Measurements from ENCODE around the gene NAB2. TPM values are rescaled to one million over a fixed set of nuclear protein-coding genes. Genes with fewer than 3 reads are reported as not detected.
A peak's percentile ranks its signal among the peaks of the same experiment; 100 is the strongest.
"Not testable (repeated sequence)": the region's sequence is repeated elsewhere in the genome, so short reads cannot be mapped to it uniquely, and the experiment has no call there.

The NAB2 gene, protein sequence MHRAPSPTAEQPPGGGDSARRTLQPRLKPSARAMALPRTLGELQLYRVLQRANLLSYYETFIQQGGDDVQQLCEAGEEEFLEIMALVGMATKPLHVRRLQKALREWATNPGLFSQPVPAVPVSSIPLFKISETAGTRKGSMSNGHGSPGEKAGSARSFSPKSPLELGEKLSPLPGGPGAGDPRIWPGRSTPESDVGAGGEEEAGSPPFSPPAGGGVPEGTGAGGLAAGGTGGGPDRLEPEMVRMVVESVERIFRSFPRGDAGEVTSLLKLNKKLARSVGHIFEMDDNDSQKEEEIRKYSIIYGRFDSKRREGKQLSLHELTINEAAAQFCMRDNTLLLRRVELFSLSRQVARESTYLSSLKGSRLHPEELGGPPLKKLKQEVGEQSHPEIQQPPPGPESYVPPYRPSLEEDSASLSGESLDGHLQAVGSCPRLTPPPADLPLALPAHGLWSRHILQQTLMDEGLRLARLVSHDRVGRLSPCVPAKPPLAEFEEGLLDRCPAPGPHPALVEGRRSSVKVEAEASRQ
- 10 to 100 TPM in 2 of 3 donors, 1 to 10 TPM in 1; 3.9 to 26.9 (median 17.1) TPM for polyA plus RNA-seq

DNA sequence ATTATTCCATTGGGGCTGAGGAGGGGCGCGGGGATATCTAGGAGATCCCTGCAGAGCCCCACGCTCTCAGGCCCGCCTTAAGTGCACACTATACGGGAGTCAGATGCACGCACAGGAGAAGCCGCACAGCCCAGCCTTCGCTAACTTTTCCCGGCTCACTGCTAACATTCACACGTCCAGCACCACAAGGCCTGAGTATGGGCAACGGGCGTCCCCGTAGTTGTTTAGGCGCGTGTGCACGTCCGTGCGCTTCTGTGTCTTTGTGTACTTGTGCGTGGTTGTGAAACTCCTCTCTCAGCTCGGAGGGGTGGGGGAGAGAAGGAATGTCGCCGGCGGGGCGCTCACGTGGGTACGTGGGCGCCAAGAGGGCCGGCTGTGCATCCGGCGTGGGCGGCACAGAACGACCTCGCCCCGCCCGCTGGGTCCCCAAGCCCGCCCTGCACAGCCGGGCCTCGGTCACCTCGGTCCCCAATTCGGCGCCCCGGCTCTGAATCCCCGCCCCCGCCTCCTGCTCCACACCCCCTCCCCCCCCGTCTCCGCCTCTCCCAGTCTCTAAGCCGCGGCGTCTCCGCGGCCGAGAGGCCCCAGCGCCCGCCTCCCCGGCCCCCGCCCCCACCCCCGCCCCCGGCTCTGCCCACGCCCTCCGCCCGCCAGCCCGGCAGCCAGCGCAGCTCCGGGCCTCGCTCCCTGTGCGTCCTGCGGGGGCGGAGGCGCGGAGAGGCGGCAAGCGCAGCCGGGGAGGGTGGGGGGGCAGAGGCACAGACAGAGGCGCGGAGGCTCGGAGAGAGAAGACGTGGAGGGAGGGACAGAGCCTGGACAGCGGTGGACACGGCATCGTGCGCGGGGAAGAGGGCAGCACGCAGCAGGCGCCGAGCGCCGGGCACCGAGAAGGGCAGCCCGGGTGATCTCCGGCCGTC lies at the start of gene NAB2:
TSS of gene NAB2 (plus strand) at position 761 of the 917 bp plus-strand sequence. CDS start 158 bp downstream, outside the sequence.
- WGBS, 3 donors = 0 to 1% (median 1%) methylated on average over 63 to 90 of the region's 91 CpGs
- H3K27ac ChIP-seq (ENCODE audit: low read depth, low read length) = peak within 1 kb of the TSS; percentile 91

DNA sequence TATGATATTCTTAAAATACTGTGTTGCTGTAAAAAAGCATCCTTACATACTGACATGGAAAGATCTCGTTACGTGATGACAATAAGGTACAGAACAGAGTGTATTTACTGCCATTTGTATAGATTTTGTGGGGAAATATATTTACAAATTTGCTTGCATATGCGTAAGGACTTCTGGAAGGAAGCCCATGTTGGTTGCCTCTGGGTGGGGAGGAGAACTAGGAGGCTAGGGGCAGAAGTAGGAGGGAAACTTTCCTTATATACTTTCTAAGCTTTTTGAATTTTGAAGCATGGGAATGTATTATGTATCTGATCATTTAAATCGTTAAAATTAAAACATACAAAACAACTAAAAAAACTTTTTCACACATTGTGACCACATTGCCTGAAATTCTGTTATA lies 48.7 kb upstream of the NAB2 start:
- WGBS, 3 donors = 79 to 95% (median 90%) methylated on average over 4 of the region's 4 CpGs
- no peak overlapping the region for H3K27ac ChIP-seq (ENCODE audit: low read depth, low read length)

DNA sequence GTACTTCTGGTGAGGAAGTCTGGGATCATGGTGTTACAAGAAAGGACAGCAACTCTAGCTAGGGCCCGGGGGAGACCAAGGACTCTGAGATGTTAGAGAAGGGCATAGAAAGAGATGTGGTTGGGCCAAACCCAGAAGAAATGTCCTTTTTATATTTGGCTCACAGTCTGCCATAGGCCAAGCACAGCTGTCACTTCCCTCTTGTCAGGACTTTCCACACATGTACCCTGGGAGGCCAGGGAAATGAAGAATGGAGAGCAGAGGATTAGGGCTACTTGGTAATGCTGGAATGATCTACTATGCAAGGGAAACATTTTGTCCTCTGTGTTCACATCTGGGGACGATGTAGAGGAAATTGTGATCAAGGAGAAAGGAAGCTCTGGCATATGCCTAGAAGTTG lies 48.2 kb upstream of the NAB2 start:
- WGBS, 3 donors = 53 to 65% (median 54%) methylated on average over 2 of the region's 2 CpGs
- H3K27ac ChIP-seq (ENCODE audit: low read depth, low read length) = no peak overlapping the region

DNA sequence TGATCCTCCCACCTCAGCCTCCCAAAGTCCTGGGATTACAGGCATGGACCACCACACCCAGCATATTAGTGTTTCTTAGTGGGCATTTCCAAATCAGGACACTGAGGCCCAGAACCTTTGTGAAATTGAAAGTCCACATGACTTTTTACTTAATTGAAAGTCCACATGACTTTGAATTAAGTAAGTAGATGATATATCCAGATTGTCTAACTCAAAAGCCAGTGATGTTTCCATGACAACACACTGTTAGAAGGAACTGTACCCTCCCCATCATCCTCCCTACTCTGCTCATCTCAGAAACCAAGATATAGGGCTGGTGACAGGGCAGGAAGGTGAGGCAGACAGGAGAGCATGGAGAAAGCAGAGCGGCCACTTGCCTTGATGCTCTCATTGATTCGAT lies 46.2 kb upstream of the NAB2 start:
- WGBS, 3 donors = 92 to 97% (median 93%) methylated on average over 2 of the region's 2 CpGs
- no peak overlapping the region for H3K27ac ChIP-seq (ENCODE audit: low read depth, low read length)

DNA sequence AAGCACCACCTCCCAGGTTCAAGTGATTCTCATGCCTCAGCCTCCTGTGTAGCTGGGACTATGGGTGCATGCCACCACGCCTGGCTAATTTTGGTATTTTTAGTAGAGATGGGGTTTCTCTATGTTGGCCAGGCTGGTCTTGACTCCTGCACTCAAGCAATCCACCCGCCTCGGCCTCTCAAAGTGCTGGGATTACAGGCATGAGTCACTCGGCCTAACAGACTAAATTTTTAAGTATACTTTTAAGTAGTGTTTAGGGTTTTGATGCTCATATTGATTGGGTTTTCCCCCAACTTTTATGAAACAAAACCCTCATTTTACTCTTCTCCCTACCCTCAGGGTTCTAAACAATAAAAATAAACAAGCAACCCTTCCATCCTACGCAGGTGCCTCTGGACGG lies 44.4 kb upstream of the NAB2 start:
- 83 to 94% (median 90%) methylated on average over 6 of the region's 6 CpGs for WGBS, 3 donors
- H3K27ac ChIP-seq (ENCODE audit: low read depth, low read length) = no peak overlapping the region

DNA sequence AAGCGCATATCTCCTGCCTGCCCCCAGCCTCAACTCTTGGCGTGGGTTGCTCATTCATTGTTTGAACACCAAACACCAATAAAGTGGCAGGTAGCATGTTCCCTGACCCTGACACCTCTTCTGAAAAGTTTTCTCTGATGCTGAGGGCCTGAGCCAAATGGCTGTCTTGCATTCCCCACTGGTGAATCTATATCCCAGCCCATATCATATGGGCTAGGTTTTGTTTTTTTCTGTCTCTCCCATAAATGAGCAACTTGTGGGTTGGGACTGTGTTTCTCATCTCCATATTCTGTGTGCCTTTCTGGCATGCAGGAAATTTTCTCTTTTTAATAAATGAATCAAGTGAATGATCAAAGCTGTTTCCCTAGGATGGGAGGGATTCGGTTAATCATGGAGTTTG lies 44.0 kb upstream of the NAB2 start:
- H3K27ac ChIP-seq (ENCODE audit: low read depth, low read length) = no peak overlapping the region
- WGBS, 3 donors = 82 to 99% (median 91%) methylated on average over 3 of the region's 3 CpGs

DNA sequence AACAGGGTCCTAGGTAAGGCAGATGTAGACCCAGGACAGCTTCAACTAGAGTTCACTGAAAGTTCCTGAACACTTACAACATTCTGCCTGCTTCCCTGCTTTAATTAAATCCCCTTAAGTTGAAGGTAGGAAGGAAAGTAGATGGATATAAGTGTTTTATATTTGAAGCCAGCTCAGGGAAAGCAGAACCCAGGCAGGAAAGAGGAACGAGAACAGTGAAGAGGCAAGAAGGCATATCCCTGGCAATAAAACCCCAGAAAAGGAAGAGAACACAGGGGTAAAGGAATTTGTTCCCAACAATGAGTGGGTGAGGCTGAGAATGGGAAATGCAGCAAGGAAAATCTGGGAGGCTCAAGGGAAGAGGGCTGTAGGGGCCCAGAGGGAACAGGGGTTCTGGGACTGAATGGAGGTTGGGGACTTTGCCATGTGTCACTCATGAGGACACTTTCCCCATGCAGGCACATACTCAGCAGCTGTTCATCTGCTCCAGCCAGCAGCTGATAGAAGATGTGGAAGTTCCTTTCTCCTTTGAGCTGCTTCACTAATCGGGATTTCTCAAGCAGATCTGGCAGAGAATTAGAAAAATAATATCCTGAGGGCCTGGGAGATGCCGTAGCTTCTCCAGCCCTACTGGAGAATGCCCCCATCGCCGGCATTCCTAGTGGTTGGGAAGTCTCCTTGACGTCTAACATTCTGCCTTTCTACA lies 42.7 kb upstream of the NAB2 start:
- WGBS, 3 donors = 66 to 72% (median 67%) methylated on average over 6 of the region's 6 CpGs
- H3K27ac ChIP-seq (ENCODE audit: low read depth, low read length) = no peak overlapping the region

DNA sequence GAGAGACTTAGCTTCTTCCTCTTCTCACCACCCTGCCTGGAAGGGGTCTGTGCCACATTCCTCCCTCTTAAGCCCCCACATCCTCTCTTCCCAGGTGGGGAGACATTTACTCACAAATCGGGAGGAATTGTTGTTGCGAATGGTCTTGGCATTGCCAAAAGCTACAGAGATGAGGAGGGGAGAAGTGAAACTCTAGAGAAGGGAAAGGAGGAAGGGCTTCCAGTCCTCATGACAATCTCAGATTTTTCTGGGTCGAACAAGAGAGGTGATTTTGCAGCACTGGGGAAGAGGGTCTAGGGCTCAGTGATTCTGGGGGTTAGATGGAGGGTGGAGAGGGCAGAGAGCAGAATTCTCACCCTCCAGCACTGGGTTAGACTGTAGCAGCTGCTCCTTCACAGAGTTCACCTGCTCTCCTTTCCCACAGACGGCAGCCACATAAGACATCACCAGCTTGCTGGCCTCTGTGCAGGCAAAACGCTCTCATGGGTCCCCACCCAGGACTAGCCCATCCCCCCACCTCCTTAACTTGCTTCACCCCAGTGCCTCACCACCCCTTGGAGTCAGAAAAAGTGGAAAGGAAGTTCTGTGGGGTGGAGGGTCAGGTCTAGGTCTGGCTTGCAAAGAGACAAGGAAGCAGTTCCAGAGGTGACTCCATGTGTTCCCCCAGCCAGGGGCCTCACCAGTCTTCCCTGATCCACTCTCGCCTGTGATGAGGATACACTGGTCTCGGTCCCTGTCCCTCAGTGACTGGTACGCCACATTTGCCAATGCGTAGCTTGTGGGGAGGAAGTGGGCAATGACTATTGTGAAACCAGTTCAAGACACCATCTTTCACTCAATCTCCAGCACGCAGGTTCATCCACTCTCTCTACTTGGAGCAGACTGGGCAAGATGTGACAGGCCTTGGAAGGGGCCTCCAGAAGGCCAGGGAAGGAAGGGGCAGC lies 41.7 kb upstream of the NAB2 start:
- 58 to 72% (median 59%) methylated on average over 10 of the region's 10 CpGs for WGBS, 3 donors
- H3K27ac ChIP-seq (ENCODE audit: low read depth, low read length) = no peak overlapping the region

DNA sequence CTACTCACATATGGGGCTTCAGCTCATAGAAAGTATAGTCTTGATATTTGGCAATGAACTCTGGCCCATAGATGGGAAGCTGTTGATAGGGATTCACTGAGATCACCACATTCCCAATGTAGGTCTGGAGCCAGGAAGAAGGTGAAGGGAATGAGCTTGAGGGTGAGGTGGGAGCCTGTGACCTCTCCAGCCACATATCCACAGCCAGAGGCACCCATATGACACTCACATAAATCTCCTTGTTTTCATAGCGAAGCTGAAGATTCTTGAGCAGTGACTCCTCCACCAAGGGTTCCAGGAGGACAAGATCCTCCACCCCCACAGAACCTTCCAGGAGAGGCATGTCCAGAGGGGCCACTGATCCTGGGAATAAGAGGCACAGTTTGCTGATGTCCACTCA lies 40.9 kb upstream of the NAB2 start:
- H3K27ac ChIP-seq (ENCODE audit: low read depth, low read length) = no peak overlapping the region
- 76 to 94% (median 83%) methylated on average over 1 of the region's 1 CpG for WGBS, 3 donors

DNA sequence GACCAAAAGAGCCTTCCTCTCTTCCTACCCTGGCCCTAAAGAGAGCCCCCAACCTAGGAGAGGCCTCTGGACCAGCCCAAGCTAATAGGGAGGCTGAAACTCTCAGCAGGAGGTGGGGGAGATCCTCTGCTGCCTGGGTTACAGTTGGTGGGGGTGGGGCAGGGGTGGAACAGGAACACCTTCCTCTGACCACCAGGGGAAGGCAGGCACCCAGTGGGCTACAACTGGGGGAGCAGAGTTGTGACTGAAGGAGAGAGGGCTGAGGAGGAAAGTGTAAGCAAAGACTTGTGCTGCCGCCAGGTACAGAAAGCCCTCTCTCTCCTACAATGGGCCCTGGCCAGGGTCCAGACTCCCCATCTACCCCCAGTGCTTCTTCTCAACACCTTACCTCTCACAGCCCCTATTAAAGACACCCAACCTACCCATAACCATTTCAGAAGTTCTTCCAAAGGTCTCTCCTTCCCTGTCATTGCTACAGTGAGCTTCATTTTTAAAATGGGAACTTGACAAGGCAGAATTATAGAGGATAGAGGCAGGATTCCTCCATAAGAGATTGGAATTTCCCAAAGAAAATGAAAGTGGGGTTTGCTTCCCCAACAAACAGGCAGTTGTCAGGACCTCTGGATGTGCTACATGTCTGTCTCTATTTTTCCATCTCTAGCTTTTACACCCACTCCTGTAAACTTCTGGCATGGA lies 40.3 kb upstream of the NAB2 start:
- WGBS, 3 donors = 87 to 100% (median 100%) methylated on average over 1 of the region's 1 CpG
- H3K27ac ChIP-seq (ENCODE audit: low read depth, low read length) = no peak overlapping the region

DNA sequence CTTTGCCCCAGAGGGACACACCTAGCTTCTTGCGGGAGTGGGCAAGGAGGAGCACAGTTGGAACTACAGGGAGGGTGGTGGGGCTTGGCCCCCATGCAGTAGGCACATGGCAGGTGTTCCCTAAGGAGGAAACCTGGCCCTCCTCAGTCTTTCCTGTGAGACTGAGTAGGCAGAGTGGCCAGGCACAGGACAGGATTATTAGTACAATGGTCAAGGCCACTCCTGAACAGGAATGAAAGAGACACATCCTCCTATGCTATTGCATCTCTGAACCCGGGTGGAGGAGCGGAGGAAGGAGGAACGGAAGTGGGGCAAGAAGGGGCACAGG lies 39.8 kb upstream of the NAB2 start:
- no peak overlapping the region for H3K27ac ChIP-seq (ENCODE audit: low read depth, low read length)
- WGBS, 3 donors = 35 to 58% (median 47%) methylated on average over 4 of the region's 4 CpGs

DNA sequence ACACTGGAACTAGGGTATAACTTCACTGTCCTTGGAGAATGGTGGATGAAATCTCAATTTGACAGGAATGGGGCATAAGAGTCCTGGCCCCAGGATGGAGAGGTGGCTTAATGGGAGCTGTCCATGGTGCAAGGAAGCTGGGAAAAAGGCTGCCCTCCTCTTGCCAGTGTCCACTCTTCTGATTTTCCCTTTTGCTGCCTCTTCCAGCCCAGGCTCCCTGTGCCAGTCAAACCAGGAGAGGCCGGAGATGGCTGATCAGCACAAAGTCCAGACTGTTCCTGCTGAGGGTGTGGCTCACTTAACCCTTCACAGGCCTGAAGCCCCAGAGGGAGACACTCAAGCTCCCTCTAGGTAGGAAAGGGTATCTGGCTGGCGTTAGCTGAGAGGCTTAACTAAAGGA lies 39.0 kb upstream of the NAB2 start, which contains the start of gene MYO1A:
TSS of gene MYO1A (minus strand) at position 240 of the 400 bp plus-strand sequence. CDS start 1,806 bp downstream, outside the sequence.
- 44 to 63% (median 48%) methylated on average over 2 of the region's 2 CpGs for WGBS, 3 donors
- no peak within 1 kb of the TSS for H3K27ac ChIP-seq (ENCODE audit: low read depth, low read length)

DNA sequence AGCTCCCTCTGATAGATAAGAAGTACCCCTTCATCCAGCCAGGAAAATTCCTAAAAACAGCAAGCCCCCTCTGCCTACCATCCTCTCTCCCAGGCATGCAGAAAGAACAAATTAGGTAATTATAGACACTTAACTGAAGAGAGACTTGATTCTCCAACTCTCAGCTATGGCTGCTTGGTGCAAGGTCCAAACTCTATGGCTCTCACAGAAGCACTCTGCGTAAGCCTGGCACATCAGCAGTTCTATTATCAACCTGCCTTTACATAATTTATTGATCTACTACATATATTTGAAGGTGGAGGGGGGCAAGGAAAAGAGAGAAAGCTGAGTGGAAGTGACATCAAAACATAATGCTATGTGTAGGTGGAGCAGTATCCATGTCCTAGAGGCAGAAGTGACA lies 37.9 kb upstream of the NAB2 start:
- 81 to 96% (median 91%) methylated on average over 1 of the region's 1 CpG for WGBS, 3 donors
- H3K27ac ChIP-seq (ENCODE audit: low read depth, low read length) = no peak overlapping the region

DNA sequence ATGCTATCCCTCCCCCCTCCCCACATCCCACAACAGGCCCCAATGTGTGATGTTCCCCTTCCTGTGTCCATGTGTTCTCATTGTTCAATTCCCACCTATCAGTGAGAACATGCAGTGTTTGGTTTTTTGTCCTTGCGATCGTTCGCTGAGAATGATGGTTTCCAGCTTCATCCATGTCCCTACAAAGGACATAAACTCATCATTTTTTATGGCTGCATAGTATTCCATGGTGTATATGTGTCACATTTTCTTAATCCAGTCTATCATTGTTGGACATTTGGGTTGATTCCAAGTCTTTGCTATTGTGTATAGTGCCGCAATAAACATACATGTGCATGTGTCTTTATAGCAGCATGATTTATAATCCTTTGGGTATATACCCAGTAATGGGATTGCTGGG lies 35.8 kb upstream of the NAB2 start:
- WGBS, 3 donors = 97 to 98% (median 98%) methylated on average over 4 of the region's 4 CpGs
- not testable (repeated sequence) for H3K27ac ChIP-seq (ENCODE audit: low read depth, low read length)

DNA sequence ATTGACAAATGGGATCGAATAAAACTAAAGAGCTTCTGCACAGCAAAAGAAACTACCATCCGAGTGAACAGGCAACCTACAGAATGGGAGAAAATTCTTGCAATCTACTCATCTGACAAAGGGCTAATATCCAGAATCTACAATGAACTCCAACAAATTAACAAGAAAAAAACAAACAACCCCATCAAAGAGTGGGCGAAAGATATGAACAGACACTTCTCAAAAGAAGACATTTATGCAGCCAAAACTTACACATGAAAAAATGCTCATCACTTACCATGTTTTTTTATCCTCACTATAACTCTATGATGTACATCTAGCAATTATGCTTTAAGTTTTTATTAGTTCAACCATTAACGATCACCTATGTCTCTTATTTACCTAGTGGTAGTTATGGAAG lies 35.0 kb upstream of the NAB2 start:
- H3K27ac ChIP-seq (ENCODE audit: low read depth, low read length) = not testable (repeated sequence)
- WGBS, 3 donors = 96 to 100% (median 97%) methylated on average over 4 of the region's 4 CpGs

DNA sequence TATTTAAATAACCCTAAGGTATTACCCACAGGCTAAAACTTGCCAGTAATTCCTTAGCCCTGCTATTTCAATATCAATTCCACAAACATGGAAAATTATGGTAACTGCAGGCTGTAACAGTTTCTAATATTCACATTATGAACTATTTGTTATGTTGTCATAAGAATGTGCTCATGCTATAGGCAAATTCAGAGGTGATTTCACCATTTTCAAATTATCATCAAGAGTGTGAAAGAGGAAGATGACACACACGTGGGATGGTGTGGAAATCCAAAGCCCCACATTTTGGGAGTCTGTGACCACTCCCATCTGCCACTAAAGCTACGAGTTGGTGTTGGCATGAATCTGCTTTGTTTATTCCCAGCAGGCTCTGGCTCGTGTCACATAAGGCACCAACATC lies 33.1 kb upstream of the NAB2 start:
- no peak overlapping the region for H3K27ac ChIP-seq (ENCODE audit: low read depth, low read length)
- WGBS, 3 donors = 37 to 51% (median 47%) methylated on average over 3 of the region's 3 CpGs

Measured in adipose tissue (tissue), 3 donors.